NT2/D1 (cell line): ENCODE results near the gene SDSL.

Experiments
- YY1 ChIP-seq: IDR thresholded peaks from 2 replicates; pipeline ENCODE4 v1.6.1; 2011; ENCODE audit not compliant: insufficient read length, insufficient read depth
- ZNF274 ChIP-seq: IDR thresholded peaks from 2 replicates; pipeline ENCODE4 v1.6.1; 2011; ENCODE audit warnings: mild to moderate bottlenecking, low read depth, low read length

- no peak for TF ChIP-seq ZNF274
- TF ChIP-seq YY1, result no peak
Measured at GRCh38 chr12:113453330-113453729, 31.1 kb downstream of the SDSL start.
